Body of pancreas (tissue), 4 donors: ENCODE data around the gene PISD.

Source experiments
- POLR2A ChIP-seq, 3 donors: fragments of 450-650 bp; IDR thresholded peaks; one replicate each; pipeline ENCODE4 v1.6.1; 2016; ENCODE audit warnings: antibody characterized with exemption in 3 of 3, mild to moderate bottlenecking in 2 of 3
- TF ChIP-seq, protein P1 (sequence below), 7 experiments: fragments of 450-650 bp in 4 of 7; fragments of 200-600 bp in 3 of 7; sonication (generic) in 3 of 7; IDR thresholded peaks; one replicate each; pipeline ENCODE4 v1.5.1; 2016 to 2019; ENCODE audit warnings: antibody characterized with exemption in 7 of 7

DNA sequence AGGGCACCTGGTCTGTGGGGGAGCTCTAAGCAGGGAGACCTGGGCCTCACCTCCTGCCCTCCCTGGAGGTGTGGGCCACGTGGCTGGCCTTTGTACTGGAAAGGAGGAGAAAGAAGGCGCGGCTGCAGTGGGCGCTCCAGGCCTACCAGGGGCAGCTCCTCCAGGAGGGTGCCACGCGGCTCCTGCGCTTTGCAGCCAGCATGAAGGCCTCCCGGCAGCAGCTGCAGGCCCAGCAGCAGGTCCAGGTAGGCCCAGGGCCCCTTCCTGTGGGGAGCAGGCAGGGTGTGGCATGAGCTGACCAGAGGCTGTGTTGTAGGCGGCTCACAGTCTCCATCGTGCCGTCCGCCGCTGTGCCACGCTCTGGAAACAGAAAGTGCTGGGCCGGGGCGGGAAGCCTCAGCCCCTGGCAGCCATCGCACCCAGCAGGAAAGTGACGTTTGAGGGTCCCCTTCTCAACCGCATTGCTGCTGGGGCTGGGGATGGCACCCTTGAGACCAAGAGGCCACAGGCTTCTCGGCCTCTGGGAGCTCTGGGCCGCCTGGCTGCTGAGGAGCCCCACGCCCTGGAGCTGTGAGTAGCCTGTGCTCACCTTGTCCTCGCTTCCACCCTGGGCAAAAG, 48.6 kb downstream of the PISD start:
- TF ChIP-seq, protein P1, sequence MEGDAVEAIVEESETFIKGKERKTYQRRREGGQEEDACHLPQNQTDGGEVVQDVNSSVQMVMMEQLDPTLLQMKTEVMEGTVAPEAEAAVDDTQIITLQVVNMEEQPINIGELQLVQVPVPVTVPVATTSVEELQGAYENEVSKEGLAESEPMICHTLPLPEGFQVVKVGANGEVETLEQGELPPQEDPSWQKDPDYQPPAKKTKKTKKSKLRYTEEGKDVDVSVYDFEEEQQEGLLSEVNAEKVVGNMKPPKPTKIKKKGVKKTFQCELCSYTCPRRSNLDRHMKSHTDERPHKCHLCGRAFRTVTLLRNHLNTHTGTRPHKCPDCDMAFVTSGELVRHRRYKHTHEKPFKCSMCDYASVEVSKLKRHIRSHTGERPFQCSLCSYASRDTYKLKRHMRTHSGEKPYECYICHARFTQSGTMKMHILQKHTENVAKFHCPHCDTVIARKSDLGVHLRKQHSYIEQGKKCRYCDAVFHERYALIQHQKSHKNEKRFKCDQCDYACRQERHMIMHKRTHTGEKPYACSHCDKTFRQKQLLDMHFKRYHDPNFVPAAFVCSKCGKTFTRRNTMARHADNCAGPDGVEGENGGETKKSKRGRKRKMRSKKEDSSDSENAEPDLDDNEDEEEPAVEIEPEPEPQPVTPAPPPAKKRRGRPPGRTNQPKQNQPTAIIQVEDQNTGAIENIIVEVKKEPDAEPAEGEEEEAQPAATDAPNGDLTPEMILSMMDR (IDR thresholded peaks at IDR 0.05), result no peak
- TF ChIP-seq POLR2A (IDR thresholded peaks at IDR 0.05), result no peak
